ENCODE measurements around the gene METTL24.

GRCh38 chr6:110318971-110319370 lies 39.2 kb downstream of the METTL24 start:
- TF ChIP-seq CTCF (conservative IDR thresholded peaks at IDR 0.05; ENCODE audit: low read length) (no peak), EZH2phosphoT487 (IDR thresholded peaks at IDR 0.05; ENCODE audit: borderline replicate concordance) (no peak)
